Suppressor macrophage (primary cell): ENCODE data around the gene PLA2G6.
A peak's percentile ranks its signal among the peaks of the same experiment; 100 is the strongest.

Source experiments
- DNase-seq, 4 experiments: peaks; one replicate each; pipeline ENCODE4 v3.0.0-alpha.2; 2020 to 2022
- total RNA-seq, 17 experiments: gene quantifications; one replicate each; lab custom pipeline; 2026; ENCODE audit warnings: mixed read lengths in 6 of 17, inconsistent platforms in 3 of 17; lab: John Stamatoyannopoulos, UW

PLA2G6 gene
- total RNA-seq: 1.1 to 10.8 (median 2.1) reads per million in 17 experiments

- peak; percentile 100 for DNase-seq
Observed at GRCh38 chr22:38181453-38182200, at the start of gene PLA2G6. PLA2G6 (minus strand) TSS chr22:38181830; CDS start chr22:38169426, 12,404 bp downstream.

DNA sequence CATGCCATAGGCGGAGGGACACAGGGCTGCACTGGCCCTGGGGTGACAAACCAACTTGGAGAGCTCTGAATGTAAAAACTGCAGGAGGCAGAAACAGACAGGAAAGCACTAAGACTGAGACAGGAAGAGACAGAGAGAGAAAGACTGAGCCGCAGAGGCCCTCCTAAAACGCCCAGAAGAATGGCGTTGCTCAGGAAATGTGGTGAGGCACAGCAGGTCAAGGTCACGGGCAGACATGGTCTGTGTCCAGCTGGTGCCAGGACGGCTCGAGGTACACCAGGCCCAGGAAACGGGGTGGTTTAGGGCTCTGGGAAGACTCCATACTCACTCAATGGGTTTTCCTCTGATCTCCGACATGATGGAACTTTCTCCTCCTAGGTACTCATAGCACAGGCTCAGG, 49.3 kb upstream of the PLA2G6 start:
- no peak for DNase-seq

DNA sequence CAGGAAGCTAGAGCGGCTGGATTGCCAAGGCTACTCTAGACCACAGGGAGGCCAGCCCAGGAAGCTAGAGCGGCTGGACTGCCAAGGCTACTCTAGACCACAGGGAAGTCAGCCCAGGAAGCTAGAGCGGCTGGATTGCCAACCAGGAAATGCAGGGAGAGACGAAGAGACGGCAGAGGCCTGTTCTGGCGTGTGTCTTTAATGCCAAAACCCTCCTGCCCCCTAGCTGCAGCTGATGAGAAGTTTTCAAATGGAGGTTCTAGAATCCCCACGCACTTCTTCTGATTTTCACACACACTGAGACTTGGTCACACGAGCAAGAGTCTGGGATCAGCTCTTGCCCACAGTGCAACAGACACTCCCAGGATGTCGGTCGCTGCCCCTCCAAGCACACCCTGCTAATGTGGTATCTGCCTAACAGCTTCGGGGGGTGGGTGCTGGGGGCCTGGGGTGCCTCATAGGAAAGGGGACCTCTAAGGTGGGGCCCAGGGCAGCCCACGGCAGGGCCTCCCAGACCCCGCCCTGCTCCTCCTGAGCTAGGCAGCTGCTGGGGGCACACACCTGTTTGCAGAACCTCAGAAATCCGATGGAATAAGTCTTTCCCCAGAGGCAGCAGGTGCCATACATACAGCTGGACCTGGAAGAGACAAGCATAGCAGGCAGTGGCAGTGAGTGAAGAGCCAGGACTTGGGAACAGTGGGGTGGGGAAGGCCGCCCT, 48.6 kb upstream of the PLA2G6 start:
- DNase-seq: peak; percentile 66 to 85 (median 83)

DNA sequence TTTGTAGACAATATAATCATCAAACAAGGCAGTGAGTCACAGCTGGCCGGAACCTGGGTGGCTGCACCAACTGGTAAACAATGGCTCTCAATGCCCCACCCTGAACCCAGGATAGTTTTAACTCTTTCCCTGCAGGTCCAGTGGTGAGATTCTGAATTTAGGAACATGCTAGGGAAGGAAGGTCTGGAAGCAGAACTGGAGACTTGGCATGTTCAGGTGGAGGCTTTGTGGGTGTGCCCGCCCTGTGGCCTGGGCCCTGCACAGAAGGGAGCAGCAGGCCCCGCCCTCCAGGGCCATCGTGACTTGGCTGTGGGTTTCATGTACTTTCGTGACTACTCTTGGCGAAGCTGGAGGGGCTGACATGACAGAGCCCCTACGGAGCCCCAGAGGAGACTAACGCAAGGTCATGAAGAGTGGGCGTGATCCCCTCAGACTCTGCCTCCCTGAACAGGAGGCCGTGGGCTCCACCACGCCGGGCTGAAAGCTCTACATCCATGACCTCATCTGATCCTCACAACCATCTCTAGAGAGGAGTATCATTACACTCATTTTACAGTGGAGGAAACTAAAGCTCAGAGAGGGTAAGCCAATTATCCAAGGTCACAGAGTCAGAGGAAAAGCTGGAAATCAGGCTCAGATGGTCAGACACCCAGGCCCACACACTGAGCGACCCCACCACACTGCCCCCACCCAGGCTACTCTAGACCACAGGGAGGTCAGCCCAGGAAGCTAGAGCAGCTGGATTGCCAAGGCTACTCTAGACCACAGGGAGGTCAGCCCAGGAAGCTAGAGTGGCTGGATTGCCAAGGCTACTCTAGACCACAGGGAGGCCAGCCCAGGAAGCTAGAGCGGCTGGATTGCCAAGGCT, 47.5 kb upstream of the PLA2G6 start:
- DNase-seq: no peak

- DNase-seq: no peak
Observed at GRCh38 chr22:38228326-38228872, 46.8 kb upstream of the PLA2G6 start.

DNA sequence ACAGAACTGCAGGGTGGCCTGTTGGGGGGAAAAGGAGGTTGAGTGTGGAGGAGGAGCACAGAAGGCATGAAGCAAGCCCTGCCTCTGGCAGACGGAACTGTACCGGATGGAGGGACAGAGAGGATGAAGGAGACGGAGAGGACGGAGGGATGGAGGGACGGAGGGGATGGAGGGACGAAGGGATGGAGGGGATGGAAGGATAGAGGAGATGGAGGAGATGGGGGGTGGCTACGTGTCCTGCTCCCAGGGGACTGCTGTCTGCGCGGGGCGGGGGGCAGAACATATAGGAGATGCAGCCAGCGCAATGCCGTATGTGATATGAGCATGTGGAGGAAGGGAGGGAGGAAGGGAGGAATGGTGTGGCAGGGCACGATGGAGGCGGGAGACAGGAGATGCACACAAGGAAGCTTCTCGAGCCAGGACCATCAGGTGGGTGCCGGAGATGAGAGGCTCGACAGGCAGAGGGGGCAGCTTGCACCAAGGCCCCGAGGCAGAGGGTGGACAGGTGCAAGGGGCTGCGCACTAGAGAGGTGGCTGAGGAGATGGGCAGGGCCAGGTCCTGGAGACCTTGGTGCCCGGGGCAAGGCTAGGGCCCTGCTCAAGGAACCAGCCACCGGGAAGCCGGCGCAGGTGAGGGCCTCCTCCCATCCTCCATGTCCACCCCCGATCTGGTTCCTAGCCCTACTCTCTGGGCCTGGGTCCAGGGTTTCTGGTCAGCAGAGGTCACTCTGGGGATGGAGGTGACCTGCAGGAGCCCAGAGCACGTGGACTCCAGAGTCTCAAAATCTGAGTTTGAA, 45.4 kb upstream of the PLA2G6 start:
- DNase-seq: no peak

DNA sequence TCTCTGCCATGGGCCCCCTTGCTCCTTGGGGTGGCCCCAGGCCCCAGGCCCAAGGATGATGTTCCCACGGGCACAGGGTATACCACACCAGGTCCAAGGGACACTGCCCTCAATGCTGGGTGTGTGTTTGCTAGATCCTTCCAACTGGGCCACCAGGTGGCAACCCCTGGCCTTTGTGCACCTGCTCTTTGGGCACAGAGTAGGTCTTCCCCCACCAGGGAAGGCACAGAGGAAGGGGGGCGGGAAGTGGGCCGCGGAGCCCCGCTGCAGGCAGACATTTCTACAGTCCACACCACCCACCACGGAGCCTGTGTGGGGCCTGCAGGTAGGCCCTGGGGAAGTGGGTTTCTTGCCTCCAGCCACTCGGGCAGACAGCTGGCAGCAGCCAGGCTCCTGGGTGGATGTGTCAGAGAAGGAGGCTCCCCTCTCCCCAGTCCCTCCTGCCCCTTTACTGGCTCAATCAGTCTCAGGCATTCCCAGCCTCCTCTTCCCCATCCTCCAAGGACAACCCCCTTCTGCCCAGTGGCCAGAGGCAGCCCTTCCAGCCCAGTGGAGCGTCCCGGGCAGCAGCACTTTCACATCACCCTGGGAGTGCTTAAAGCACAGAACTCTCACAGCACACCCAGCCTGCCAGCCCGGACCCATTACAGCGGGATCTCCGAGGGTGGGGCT, 41.8 kb upstream of the PLA2G6 start:
- DNase-seq: no peak

GRCh38 chr22:38222797-38223119, 41.1 kb upstream of the PLA2G6 start:
- DNase-seq: no peak

DNA sequence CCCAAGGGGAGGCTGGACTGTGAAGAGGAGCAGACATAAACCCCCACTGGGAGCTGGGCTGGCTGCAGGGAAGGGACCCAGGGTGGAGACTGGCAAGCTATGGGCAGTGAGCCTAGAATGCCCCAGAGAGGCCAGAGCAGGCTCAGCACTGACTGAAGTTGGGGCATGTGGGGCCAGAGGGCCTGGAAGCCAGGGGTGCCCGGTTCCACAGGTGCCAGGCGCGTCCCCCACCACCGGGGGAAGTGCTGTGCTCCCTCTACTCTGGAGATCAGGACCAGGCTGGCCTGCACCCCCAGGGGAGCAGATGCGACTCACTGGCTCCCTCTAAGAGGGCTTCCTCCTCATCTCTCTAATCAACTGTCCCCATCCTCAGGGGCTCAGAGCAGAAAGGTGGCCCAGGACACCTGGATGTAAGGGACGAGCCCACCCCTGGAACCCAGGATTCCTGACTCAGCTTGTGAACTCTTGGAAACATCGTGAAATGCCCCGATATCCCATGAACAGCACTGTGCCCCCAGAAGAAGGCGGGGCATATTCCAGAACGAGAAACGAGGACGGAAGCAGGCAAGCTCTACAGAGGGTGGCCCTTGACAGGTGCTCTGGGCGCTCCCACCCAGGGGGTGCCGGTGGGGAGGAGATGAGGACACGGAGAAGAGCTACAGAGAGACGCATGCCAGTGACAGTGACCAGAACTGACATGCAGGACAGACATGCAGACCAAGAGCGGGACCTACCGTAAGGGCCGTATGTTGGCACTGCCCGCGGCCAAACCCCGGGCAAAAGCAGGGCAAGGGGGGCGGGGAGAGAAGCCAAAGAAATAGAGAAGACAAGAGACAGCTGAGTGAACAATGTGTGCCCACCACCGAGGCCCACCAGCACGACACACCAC, 40.5 kb upstream of the PLA2G6 start:
- no peak for DNase-seq

DNA sequence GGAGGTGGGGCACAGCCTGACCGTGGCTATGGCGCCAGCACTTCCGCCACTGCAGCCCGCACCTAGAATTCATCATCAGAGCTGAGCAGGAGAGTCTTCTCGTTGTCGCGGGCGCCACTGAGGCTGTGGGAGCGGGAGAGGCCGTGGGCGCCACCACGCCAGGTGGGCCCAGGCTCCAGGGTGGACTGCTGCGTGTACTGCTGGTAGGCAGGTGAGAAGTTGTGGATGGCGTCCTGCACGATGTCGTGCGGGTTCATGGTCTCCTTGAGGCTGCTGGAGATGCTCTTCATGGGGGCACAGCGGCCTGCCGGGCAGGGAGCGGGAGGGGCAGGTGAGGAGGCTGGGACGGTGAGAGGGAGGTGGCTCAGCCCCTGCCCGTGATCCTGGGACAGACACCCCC, 39.8 kb upstream of the PLA2G6 start:
- no peak for DNase-seq

DNA sequence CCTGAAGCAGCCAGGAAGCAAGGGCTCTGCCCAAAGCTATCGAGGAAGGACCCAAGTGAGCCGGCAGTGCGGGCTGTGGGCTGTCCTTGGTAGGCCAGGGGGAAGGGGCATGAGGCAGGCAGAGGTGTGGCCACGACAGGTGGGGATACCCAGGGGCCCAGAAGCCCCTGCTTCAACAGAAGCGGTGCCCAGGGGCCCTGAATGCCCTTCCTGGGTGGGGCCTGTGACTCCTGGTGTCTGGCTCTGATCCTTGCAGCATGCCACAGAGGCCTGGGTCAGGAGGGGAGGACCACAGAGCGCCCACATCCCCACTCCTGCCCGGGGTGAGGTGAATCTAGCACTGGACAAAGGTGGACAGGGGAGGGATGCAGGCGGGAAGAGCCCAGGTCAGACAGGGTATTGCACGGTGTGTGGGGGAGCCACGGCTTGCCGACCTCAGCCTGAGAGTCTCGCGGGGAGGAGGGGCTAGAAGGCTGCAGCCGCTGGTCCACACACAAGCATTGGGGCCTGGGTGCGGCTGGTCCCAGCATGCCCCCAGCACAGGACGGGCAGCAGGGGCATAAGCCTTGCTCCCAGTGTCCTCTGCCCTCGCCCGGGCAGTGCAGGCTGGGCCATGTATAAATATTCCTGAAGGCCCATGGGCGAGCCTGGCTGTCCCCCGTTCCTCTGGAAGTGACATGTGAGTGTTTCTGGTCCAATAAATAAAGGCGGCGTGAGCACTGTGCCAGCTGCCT, 39.2 kb upstream of the PLA2G6 start:
- DNase-seq: no peak

GRCh38 chr22:38220163-38220562, 38.5 kb upstream of the PLA2G6 start:
- DNase-seq: no peak

DNA sequence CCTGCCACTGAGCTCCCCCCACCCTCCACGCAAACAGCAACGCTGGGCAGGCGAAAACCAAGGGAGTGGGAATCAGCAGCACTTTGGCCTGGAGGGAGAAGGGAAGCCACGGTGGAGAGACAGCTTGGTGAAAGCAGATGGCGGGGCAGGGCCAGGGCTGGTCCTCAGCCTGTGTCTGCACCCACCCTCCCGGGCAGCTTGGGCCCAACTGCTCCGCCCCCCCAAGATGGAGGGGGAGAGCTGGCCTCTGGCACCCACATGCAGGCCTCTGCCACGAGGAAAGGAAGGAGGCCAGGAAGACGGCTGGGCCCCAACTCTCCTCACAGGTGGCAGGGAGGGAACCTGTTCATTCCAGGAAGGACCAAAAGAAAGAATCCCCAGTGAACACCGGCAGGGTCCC, 38.0 kb upstream of the PLA2G6 start:
- no peak for DNase-seq

GRCh38 chr22:38218661-38219622, 37.3 kb upstream of the PLA2G6 start:
- peak; percentile 84 to 94 (median 92) for DNase-seq

DNA sequence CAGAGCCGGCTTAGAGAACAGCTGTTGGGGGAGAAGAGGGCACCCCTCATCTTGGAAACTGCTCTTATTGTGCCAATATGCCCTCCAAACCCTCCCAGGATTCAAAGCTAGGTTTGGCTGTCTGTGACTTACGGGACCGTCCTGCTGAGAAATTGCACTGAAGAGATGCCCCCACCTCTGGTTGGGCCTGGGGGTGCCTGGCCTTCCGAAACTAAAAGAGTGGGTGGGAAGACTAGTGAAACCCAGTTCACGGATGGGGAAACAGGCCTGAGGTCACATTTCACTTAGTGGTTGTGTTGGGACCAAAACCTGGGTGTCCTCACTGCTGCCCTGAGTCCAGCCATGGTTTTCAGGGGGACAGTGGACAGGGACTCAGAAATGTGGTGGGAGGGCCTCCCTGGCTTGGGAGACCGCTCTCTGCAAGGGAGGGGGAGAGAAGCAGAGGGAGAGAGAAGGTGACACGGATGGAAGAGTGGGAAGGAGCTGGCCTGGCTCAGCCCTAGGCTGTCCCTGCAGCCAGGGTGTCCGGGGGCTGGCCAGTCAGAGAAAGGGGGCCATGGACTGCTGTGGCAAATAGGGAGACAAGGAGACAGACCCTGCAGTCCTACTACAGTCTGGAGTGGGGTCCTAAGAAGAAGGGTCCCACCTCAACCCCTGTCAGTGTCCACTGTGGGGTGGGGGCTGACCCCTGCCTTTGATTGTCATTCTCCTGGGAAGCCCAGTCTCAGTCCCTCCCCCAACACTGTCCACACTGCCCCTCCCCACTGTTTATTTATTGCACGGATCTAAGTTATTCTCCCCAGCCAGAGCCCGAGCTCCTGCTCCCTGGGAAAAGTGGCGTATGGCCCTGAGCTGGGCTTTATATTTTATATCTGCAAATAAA, 33.8 kb upstream of the PLA2G6 start:
- DNase-seq: peak in 3 of 4 experiments; percentile 55 to 56 (median 55)

GRCh38 chr22:38214302-38215056, 32.8 kb upstream of the PLA2G6 start:
- peak; percentile 70 to 83 (median 77) for DNase-seq

GRCh38 chr22:38213990-38214301, 32.3 kb upstream of the PLA2G6 start:
- DNase-seq: peak; percentile 74 to 86 (median 80)
